Measurements from ENCODE around the gene HK1.

DNA sequence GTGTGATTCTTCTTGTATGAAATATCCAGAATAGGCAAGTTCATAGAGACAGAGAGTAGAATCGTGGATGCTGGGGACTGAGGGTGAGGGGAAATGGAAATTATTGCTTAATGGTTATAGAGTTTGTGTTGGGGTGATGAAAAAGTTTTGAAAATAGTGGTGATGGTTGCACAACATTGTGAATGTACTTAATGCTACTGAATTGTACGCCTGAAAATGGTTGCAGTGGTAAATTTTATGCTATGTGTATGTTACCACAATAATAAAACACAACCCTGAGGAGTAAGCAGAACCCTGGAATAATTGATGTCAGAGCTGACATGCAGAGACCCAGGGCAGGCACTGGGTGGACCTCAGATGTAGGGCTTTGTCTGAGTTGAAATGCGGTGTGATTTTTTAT is 80.9 kb downstream of the HK1 start:
- TF ChIP-seq, protein P1, sequence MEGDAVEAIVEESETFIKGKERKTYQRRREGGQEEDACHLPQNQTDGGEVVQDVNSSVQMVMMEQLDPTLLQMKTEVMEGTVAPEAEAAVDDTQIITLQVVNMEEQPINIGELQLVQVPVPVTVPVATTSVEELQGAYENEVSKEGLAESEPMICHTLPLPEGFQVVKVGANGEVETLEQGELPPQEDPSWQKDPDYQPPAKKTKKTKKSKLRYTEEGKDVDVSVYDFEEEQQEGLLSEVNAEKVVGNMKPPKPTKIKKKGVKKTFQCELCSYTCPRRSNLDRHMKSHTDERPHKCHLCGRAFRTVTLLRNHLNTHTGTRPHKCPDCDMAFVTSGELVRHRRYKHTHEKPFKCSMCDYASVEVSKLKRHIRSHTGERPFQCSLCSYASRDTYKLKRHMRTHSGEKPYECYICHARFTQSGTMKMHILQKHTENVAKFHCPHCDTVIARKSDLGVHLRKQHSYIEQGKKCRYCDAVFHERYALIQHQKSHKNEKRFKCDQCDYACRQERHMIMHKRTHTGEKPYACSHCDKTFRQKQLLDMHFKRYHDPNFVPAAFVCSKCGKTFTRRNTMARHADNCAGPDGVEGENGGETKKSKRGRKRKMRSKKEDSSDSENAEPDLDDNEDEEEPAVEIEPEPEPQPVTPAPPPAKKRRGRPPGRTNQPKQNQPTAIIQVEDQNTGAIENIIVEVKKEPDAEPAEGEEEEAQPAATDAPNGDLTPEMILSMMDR (IDR thresholded peaks at IDR 0.05) = no peak
- no peak for TF ChIP-seq POLR2A (IDR thresholded peaks at IDR 0.05)
